Chondrocyte (in vitro differentiated cells): ENCODE measurements around the gene CHCHD1. TPM values are rescaled to one million over a fixed set of nuclear protein-coding genes. Genes with fewer than 3 reads are reported as not detected.
"Not testable (repeated sequence)": the region's sequence is repeated elsewhere in the genome, so short reads cannot be mapped to it uniquely, and the experiment has no call there.

Experiments used
- DNase-seq: peaks from one replicate; pipeline ENCODE4 v3.0.0; 2021; ENCODE audit warnings: mixed read lengths, low spot score
- H3K27ac Mint-ChIP-seq: one replicate; pipeline ENCODE4 v1.8.0; 2021; ENCODE audit warnings: mild to moderate bottlenecking, moderate library complexity, mixed read lengths; ENCODE audit not compliant: unreplicated experiment
- H3K27me3 Mint-ChIP-seq: 2 replicates; pipeline ENCODE4 v1.8.0; 2021; ENCODE audit warnings: low read depth, mixed read lengths
- H3K36me3 Mint-ChIP-seq: 2 replicates; pipeline ENCODE4 v1.8.0; 2021; ENCODE audit warnings: low read depth, mixed read lengths
- H3K4me1 Mint-ChIP-seq: 2 replicates; pipeline ENCODE4 v1.8.0; 2021; ENCODE audit warnings: low read depth, mild to moderate bottlenecking, mixed read lengths
- H3K4me3 Mint-ChIP-seq: one replicate; pipeline ENCODE4 v1.8.0; 2021; ENCODE audit warnings: mild to moderate bottlenecking, moderate library complexity, mixed read lengths; ENCODE audit not compliant: unreplicated experiment
- H3K9me3 Mint-ChIP-seq: 2 replicates; pipeline ENCODE4 v1.8.0; 2021; ENCODE audit warnings: low read depth, mixed read lengths
- total RNA-seq: library from RNA; stranded (reverse); gene quantifications from 3 replicates; pipeline ENCODE4 v1.2.1, GENCODE V29; 2021
- TF ChIP-seq, protein P1 (sequence below): fragments of 200-600 bp; sonication (generic); IDR thresholded peaks from 2 replicates; pipeline ENCODE4 v1.5.0; 2021; ENCODE audit warnings: antibody characterized with exemption, mild to moderate bottlenecking, moderate library complexity

Gene CHCHD1
- total RNA-seq, 1 donor from 2014 or later, result 17.4 TPM

- Mint-ChIP-seq H3K27me3 (no peaks in the 10 kb centered on the region), H3K4me1 (peaks cover 50% of the 10 kb centered on the region)
- no peak for DNase-seq
These were observed 335 bp upstream of the CHCHD1 start for GRCh38 chr10:73781548-73781878.

DNA sequence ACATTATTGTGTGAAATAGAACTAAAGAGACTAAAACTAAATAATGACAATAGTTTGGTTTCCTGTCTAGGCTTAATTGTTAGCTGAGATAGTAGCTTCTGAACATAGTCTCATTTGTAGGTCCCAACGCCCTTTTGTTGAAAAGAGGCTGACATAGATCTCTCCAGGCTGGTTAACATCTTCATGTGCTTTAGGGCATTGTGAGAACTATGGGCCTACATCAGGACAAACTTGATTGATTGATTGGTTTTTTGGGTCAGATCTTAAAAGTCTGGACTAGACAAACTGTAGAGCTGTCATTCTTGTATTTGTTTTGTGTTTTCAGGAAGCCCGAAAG, 869 bp downstream of the CHCHD1 start:
- H3K4me1 Mint-ChIP-seq, result peaks cover 57% of the 10 kb centered on the region
- peak overlapping the region; percentile 99 for H3K27ac Mint-ChIP-seq
- TF ChIP-seq, protein P1, sequence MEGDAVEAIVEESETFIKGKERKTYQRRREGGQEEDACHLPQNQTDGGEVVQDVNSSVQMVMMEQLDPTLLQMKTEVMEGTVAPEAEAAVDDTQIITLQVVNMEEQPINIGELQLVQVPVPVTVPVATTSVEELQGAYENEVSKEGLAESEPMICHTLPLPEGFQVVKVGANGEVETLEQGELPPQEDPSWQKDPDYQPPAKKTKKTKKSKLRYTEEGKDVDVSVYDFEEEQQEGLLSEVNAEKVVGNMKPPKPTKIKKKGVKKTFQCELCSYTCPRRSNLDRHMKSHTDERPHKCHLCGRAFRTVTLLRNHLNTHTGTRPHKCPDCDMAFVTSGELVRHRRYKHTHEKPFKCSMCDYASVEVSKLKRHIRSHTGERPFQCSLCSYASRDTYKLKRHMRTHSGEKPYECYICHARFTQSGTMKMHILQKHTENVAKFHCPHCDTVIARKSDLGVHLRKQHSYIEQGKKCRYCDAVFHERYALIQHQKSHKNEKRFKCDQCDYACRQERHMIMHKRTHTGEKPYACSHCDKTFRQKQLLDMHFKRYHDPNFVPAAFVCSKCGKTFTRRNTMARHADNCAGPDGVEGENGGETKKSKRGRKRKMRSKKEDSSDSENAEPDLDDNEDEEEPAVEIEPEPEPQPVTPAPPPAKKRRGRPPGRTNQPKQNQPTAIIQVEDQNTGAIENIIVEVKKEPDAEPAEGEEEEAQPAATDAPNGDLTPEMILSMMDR, result no peak
- H3K27me3 Mint-ChIP-seq, result no peaks in the 10 kb centered on the region
- H3K9me3 Mint-ChIP-seq, result no peaks in the 10 kb centered on the region
- peaks cover 6% of the 10 kb centered on the region for H3K36me3 Mint-ChIP-seq
- no peak for DNase-seq
- H3K4me3 Mint-ChIP-seq, result peak overlapping the region; percentile 98

More at GRCh38 chr10:73781548-73781878, 335 bp upstream of the CHCHD1 start:
- H3K27ac Mint-ChIP-seq, result peak overlapping the region; percentile 99
- TF ChIP-seq, protein P1, result no peak
- H3K4me3 Mint-ChIP-seq, result peak overlapping the region; percentile 98
- no peaks in the 10 kb centered on the region for H3K9me3 Mint-ChIP-seq
- H3K36me3 Mint-ChIP-seq, result peaks cover 8% of the 10 kb centered on the region

DNA sequence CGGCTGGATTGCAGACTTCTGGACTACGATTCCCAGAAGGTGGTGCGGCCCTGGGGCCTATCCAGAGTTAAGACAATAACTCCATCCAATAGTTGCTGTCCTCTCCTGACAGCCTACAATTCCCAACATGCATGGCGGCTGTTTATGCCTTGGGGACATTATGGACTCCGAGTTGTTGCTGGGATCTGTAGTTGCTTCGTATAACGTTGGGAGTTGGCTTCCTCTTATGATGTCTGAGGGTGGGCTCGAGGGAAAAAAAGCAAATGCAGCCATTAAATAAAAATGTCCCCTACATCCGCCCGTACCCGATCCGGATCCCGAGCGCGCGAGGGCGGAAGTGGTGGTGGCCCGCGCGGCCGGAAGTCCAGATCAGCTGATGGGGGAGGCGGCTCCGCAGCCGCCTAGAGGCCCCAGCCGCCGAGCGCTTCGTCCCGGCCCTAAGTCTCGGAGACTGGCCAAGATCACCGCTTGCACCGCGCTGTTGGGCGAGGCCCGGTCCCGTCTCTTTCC, 3.4 kb downstream of the CHCHD1 start, which contains the start of gene ZSWIM8:
Gene ZSWIM8, plus strand, starts transcription at position 396 of the 510 bp plus-strand sequence. CDS start 273 bp downstream, outside the sequence.
- H3K27me3 Mint-ChIP-seq, result no peaks in the 10 kb centered on the region
- H3K9me3 Mint-ChIP-seq, result no peaks in the 10 kb centered on the region
- peaks cover 54% of the 10 kb centered on the region for H3K4me1 Mint-ChIP-seq
- no peak for DNase-seq
- H3K27ac Mint-ChIP-seq, result peak within 1 kb of the TSS; percentile 99
- TF ChIP-seq, protein P1, result no peak
- peak within 1 kb of the TSS; percentile 99 for H3K4me3 Mint-ChIP-seq
- H3K36me3 Mint-ChIP-seq, result peaks cover 10% of the 10 kb centered on the region

DNA sequence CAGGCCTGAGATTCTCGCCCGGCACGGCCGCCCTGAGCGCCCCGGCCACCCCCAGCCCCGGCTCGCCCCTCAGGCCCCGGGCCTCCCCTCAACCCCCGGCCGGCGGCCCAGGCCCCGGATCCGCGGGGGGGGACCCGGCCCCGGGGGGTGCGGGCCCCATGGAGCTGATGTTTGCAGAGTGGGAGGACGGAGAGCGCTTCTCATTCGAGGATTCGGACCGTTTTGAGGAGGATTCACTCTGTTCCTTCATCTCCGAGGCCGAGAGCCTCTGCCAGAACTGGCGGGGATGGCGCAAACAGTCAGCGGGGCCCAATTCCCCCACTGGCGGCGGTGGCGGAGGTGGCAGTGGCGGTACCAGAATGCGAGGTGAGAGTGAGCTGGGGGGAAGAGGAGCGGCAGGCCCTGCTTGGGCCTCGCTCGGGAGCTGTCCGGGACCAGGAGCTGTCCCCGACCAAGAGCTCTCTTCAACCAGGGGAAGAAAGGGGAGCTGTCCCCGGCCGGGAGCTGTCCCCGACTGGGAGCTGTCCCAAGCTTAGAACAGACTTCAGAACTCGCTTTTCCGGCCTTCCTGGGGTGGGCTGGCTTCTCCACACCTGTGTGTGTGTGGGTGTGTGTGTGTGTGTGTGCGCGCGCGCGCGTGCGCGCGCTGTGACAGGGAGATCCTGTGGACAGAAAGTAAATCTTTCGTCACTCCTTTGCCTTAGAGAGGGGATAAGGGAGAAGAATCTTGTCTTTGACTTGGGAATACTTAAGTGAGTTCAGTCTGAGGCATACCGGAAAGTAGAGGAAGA, 4.1 kb downstream of the CHCHD1 start:
- Mint-ChIP-seq H3K36me3 (peaks cover 14% of the 10 kb centered on the region), H3K27ac (peak overlapping the region; percentile 99), H3K9me3 (no peaks in the 10 kb centered on the region), H3K27me3 (no peaks in the 10 kb centered on the region), H3K4me3 (peak overlapping the region; percentile 99), H3K4me1 (peaks cover 47% of the 10 kb centered on the region)
- TF ChIP-seq, protein P1, result no peak
- DNase-seq, result no peak

- H3K36me3 Mint-ChIP-seq, result peaks cover 19% of the 10 kb centered on the region
- H3K4me1 Mint-ChIP-seq, result peaks cover 43% of the 10 kb centered on the region
- TF ChIP-seq, protein P1, result no peak
- no peaks in the 10 kb centered on the region for H3K27me3 Mint-ChIP-seq
- H3K4me3 Mint-ChIP-seq, result peak overlapping the region; percentile 99
- DNase-seq, result no peak
- peak overlapping the region; percentile 96 for H3K27ac Mint-ChIP-seq
- no peaks in the 10 kb centered on the region for H3K9me3 Mint-ChIP-seq
These were observed 4.7 kb downstream of the CHCHD1 start for GRCh38 chr10:73786512-73786885.

DNA sequence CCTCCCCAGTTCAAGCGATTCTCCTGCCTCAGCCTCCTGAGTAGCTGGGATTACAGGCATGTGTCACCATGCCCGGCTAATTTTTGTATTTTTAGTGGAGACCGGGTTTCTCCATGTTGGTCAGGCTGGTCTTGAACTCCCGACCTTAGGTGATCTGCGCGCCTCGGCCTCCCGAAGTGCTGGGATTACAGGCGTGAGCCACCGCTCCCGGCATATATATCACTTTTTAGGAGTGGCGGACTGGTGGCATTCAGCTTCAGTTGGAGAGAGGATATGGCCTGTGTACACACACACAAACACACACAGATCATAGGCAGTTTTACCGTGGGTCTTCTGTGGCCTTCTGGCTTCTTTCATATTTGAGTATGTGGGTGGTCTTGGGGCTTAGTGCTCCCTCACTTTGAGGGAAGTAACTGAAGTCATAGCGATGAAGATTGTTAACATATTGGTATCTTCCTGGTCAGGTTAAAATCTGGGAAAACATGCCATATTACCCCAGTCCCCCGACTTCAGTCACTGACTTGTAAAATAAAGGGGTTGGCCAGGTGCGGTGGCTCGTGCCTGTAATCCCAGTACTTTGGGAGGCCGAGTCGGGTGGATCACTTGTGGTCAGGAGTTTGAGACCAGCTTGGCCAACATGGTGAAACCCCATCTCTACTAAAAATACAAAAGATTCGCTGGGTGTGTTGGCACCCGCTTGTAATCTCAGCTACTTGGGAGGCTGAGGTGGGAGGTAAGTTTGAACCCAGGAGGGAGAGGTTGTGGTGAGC, 5.4 kb downstream of the CHCHD1 start:
- not testable (repeated sequence) for H3K9me3 Mint-ChIP-seq, H3K27me3 Mint-ChIP-seq
- Mint-ChIP-seq H3K4me3 (peak overlapping the region; percentile 99), H3K4me1 (peaks cover 41% of the 10 kb centered on the region), H3K27ac (peak overlapping the region; percentile 59), H3K36me3 (peaks cover 20% of the 10 kb centered on the region)
- DNase-seq, result peak; percentile 57
